K562 (cell line): ENCODE data around the gene FKBP7. TPM values are rescaled to one million over a fixed set of nuclear protein-coding genes. Genes with fewer than 3 reads are reported as not detected.

Experiments used
- BMI1 ChIP-seq: fragments of 150-350 bp; IDR thresholded peaks from 2 replicates; pipeline ENCODE4 v1.6.1; 2014; ENCODE audit warnings: low read length
- CBX2 ChIP-seq: fragments of 200-600 bp; sonication (generic); IDR thresholded peaks from one replicate; pipeline ENCODE4 v1.6.1; 2012; ENCODE audit warnings: mild to moderate bottlenecking, low read length, inconsistent platforms; ENCODE audit not compliant: insufficient read depth, poor library complexity, severe bottlenecking
- CBX3 ChIP-seq, 2 experiments: IDR thresholded peaks; 1 replicate in 1 of 2; 2 replicates in 1 of 2; pipeline ENCODE4 v1.6.1; 2012; ENCODE audit warnings: inconsistent platforms in 2 of 2, low read length in 2 of 2, borderline replicate concordance in 1 of 2, control low read depth in 1 of 2
- DNMT1 ChIP-seq: fragments of 450-650 bp; IDR thresholded peaks from 2 replicates; pipeline ENCODE4 v1.6.1; 2016; ENCODE audit warnings: antibody characterized with exemption, mild to moderate bottlenecking
- DPF2 ChIP-seq: fragments of 450-650 bp; IDR thresholded peaks from 2 replicates; pipeline ENCODE4 v1.6.1; 2016
- EP400 ChIP-seq: fragments of 450-650 bp; IDR thresholded peaks from 2 replicates; pipeline ENCODE4 v1.6.1; 2017; ENCODE audit warnings: antibody characterized with exemption, mild to moderate bottlenecking, moderate library complexity
- EWSR1 ChIP-seq: fragments of 450-650 bp; IDR thresholded peaks from 2 replicates; pipeline ENCODE4 v1.6.1; 2018; ENCODE audit warnings: borderline replicate concordance, mild to moderate bottlenecking, low read depth, moderate library complexity; ENCODE audit not compliant: partially characterized antibody
- MECOM ChIP-seq: fragments of 250-450 bp; sonication (Bioruptor Pico); IDR thresholded peaks from 2 replicates; pipeline ENCODE4 v1.8.0; 2022; ENCODE audit warnings: inconsistent platforms
- NFATC3 ChIP-seq: fragments of 450-650 bp; IDR thresholded peaks from 2 replicates; pipeline ENCODE4 v1.6.1; 2017; ENCODE audit warnings: mild to moderate bottlenecking
- RAD51 ChIP-seq: fragments of 450-650 bp; IDR thresholded peaks from 2 replicates; pipeline ENCODE4 v1.7.1; 2016; ENCODE audit warnings: low read depth, mild to moderate bottlenecking, borderline replicate concordance
- SETDB1 ChIP-seq: IDR thresholded peaks from one replicate; pipeline ENCODE4 v1.6.1; 2012; ENCODE audit warnings: low read length, control low read depth, inconsistent platforms
- SMAD4 ChIP-seq: fragments of 250-450 bp; sonication (Bioruptor Pico); conservative IDR thresholded peaks from 2 replicates; pipeline ENCODE4 v1.8.0; 2021; ENCODE audit warnings: inconsistent platforms, mild to moderate bottlenecking, moderate library complexity
- TBL1XR1 ChIP-seq, 2 experiments: IDR thresholded peaks; 2 replicates each; pipeline ENCODE4 v1.6.1; 2012; ENCODE audit warnings: improper control_type of control experiment in 2 of 2, low read length in 2 of 2, mild to moderate bottlenecking in 1 of 2
- THAP7 ChIP-seq: fragments of 250-450 bp; sonication (Bioruptor Pico); IDR thresholded peaks from 2 replicates; pipeline ENCODE4 v1.5.0; 2021
- ZNF184 ChIP-seq: sonication (generic); formaldehyde crosslinking; IDR thresholded peaks from 2 replicates; pipeline ENCODE4 v1.5.0; 2020; ENCODE audit warnings: missing genetic modification reagents
- ZNF589 ChIP-seq: fragments of 200-800 bp; sonication (Bioruptor generic); IDR thresholded peaks from 2 replicates; pipeline ENCODE4 v1.6.1; 2016; ENCODE audit warnings: low read depth, missing genetic modification characterization, missing compliant biosample characterization
- ZNF830 ChIP-seq: fragments of 250-450 bp; sonication (Bioruptor Pico); IDR thresholded peaks from 2 replicates; pipeline ENCODE4 v1.5.0; 2021; ENCODE audit warnings: mild to moderate bottlenecking
- polyA plus RNA-seq, 8 experiments: library from polyadenylated mRNA; depleted of rRNA in 4 of 8; stranded (reverse) in 5 of 8; unstranded in 3 of 8; fragments of >200 nt; fragmentation: Nextera tagmentation in 2 of 8; fragmentation: Illumina TruSeq in 1 of 8; extraction: Ambion mirVana in 2 of 8; extraction: Trizol in 1 of 8; gene quantifications; 2 replicates each; pipeline versions ENCODE4 v1.2.1 to v1.2.3, GENCODE V29; 2011 to 2014; ENCODE audit warnings: inconsistent platforms in 1 of 8, missing spikeins in 1 of 8
- total RNA-seq, 7 experiments: library from RNA; depleted of rRNA in 6 of 7; stranded (reverse); fragments of >200 nt in 6 of 7; fragmentation: Illumina TruSeq in 2 of 7; extraction: Trizol in 2 of 7; gene quantifications; 2 replicates each; pipeline versions ENCODE4 v1.2.1 to v1.2.3, GENCODE V29; 2011 to 2021; ENCODE audit warnings: low replicate concordance in 1 of 7
- TF ChIP-seq, protein P1 (sequence below): fragments of 450-650 bp; IDR thresholded peaks from 2 replicates; pipeline ENCODE4 v1.7.0; 2016; ENCODE audit warnings: borderline replicate concordance
- TF ChIP-seq, protein P2 (sequence below): fragments of 200-400 bp; formaldehyde crosslinking; IDR thresholded peaks from 2 replicates; pipeline ENCODE4 v1.6.1; 2017; ENCODE audit warnings: mild to moderate bottlenecking, low read depth, low read length, moderate library complexity
- TF ChIP-seq, protein P3 (sequence below): sonication (generic); formaldehyde crosslinking; IDR thresholded peaks from 2 replicates; pipeline ENCODE4 v1.8.0; 2022; ENCODE audit warnings: mild to moderate bottlenecking, missing genetic modification reagents
- TF ChIP-seq, protein P4 (sequence below), 3 experiments: fragments of 200-800 bp in 1 of 3; sonication (Bioruptor generic) in 1 of 3; sonication (generic) in 1 of 3; formaldehyde crosslinking in 1 of 3; IDR thresholded peaks; 2 replicates each; pipeline versions ENCODE4 v1.6.1 to v1.8.0; 2016 to 2022; ENCODE audit warnings: mild to moderate bottlenecking in 2 of 3, missing compliant biosample characterization in 2 of 3, missing genetic modification characterization in 2 of 3, missing genetic modification reagents in 1 of 3

FKBP7 gene
- total and polyA plus RNA-seq, 9 of the 15 experiments (the other 6 are each of a cell fraction or from before 2014, with no cell fraction given), result 6.1 to 23.2 (median 19.0) TPM

DNA sequence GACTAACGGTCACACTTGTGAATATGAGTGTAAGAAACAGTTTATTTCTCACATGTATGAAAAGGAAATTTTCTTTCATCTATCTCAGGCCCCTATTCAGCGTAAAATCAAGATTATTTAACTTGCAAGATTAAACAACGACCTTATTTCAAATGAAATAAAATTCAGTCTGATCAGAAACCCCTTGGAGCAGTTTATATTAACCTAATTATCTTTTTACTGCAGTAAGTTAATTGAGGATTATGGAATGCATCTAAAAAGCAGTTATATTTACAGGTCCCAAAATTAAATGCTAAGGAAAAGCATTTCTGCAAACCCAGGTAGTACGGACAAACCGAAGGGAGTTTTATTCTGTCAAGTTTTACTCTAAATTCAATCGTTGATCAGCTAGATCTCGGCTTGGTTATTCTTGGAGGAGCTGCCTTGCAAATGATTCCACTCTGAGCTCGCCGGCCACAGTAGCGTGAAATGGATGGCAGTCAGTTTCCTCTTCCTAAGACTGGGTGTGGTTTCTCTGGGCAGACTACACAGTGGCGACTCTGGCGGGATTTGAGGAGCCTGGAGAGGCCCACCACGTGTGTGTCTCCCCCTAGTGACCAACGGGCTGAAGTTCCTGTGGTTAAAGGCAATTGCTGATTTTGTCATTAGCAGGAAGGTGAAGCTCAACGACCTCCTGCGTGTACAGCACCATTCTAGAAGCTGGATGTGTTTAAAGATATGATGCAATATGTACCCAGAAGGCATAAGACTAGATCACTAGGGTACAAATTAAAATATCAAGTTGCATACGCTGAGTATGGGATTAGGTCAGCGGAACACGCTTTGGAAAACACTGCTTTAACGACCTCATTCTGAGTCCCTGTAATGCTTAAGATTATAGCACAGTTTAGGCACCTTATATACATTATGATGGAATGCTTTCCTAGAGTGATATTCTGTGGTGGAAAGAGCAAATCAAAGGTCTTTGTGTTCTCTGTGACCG lies 63.8 kb downstream of the FKBP7 start (continued):
- TF ChIP-seq, protein P1, sequence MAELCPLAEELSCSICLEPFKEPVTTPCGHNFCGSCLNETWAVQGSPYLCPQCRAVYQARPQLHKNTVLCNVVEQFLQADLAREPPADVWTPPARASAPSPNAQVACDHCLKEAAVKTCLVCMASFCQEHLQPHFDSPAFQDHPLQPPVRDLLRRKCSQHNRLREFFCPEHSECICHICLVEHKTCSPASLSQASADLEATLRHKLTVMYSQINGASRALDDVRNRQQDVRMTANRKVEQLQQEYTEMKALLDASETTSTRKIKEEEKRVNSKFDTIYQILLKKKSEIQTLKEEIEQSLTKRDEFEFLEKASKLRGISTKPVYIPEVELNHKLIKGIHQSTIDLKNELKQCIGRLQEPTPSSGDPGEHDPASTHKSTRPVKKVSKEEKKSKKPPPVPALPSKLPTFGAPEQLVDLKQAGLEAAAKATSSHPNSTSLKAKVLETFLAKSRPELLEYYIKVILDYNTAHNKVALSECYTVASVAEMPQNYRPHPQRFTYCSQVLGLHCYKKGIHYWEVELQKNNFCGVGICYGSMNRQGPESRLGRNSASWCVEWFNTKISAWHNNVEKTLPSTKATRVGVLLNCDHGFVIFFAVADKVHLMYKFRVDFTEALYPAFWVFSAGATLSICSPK, result no peak
- TF ChIP-seq DNMT1, result no peak
- no peak for TF ChIP-seq THAP7 (CRISPR knock-in tag)
- peak; percentile 87 for TF ChIP-seq EP400
- peak in 1 of 2 experiments; percentile 97; a peak in 2 of 3 replicates for TF ChIP-seq CBX3 (IDR thresholded peaks at IDR 0.05; ENCODE audit: borderline replicate concordance in 1 of 2, low read length in 2 of 2)
- no peak for TF ChIP-seq EWSR1
- TF ChIP-seq SETDB1, result no peak
- TF ChIP-seq, protein P2, sequence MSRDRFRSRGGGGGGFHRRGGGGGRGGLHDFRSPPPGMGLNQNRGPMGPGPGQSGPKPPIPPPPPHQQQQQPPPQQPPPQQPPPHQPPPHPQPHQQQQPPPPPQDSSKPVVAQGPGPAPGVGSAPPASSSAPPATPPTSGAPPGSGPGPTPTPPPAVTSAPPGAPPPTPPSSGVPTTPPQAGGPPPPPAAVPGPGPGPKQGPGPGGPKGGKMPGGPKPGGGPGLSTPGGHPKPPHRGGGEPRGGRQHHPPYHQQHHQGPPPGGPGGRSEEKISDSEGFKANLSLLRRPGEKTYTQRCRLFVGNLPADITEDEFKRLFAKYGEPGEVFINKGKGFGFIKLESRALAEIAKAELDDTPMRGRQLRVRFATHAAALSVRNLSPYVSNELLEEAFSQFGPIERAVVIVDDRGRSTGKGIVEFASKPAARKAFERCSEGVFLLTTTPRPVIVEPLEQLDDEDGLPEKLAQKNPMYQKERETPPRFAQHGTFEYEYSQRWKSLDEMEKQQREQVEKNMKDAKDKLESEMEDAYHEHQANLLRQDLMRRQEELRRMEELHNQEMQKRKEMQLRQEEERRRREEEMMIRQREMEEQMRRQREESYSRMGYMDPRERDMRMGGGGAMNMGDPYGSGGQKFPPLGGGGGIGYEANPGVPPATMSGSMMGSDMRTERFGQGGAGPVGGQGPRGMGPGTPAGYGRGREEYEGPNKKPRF, result no peak
- TF ChIP-seq ZNF184, result no peak
- TF ChIP-seq, protein P3, sequence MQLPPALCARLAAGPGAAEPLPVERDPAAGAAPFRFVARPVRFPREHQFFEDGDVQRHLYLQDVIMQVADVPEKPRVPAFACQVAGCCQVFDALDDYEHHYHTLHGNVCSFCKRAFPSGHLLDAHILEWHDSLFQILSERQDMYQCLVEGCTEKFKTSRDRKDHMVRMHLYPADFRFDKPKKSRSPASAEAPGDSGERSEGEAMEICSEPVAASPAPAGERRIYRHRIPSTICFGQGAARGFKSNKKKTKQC (CRISPR knock-in tag), result peak; percentile 77
- TF ChIP-seq BMI1, result peak; percentile 73
- no peak for TF ChIP-seq ZNF830 (CRISPR knock-in tag)
- no peak for TF ChIP-seq RAD51
- TF ChIP-seq, protein P4, sequence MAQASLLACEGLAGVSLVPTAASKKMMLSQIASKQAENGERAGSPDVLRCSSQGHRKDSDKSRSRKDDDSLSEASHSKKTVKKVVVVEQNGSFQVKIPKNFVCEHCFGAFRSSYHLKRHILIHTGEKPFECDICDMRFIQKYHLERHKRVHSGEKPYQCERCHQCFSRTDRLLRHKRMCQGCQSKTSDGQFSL (CRISPR knock-in tag; IDR thresholded peaks at IDR 0.05), result no peak
- TF ChIP-seq, protein P4 (tag; IDR thresholded peaks at IDR 0.05), result no peak
- TF ChIP-seq NFATC3, result peak; percentile 38; the same call in 1 of the 2 replicates
- peak; percentile 77 for TF ChIP-seq ZNF589
- TF ChIP-seq TBL1XR1 (IDR thresholded peaks at IDR 0.05; ENCODE audit: low read length in 2 of 2), result peak; percentile 82 to 87; a peak in 3 of 4 replicates
- TF ChIP-seq MECOM, result peak; percentile 71
- peak; percentile 72; the same call in 1 of the 2 replicates for TF ChIP-seq DPF2
- TF ChIP-seq CBX2, result no peak
- TF ChIP-seq SMAD4 (CRISPR knock-in tag), result peak; percentile 87
